SK-N-MC (cell line): ENCODE results near the gene ALDH1L2.

Source experiments
- EZH2 ChIP-seq: fragments of 200-600 bp; sonication (generic); IDR thresholded peaks from one replicate; pipeline ENCODE4 v1.6.1; 2017; ENCODE audit warnings: antibody characterized with exemption
- FOXP2 ChIP-seq: optimal IDR thresholded peaks from 2 replicates; pipeline ENCODE3; 2011; ENCODE audit warnings: mild to moderate bottlenecking, moderate library complexity; ENCODE audit not compliant: insufficient read depth; ENCODE audit errors: extremely low read length, control extremely low read depth
- POLR2AphosphoS5 ChIP-seq: IDR thresholded peaks from 2 replicates; pipeline ENCODE4 v1.6.1; 2012; ENCODE audit warnings: mild to moderate bottlenecking, low read depth, low read length, borderline replicate concordance

GRCh38 chr12:105092336-105092735 is 8.1 kb upstream of the ALDH1L2 start:
- TF ChIP-seq POLR2AphosphoS5 (no peak), EZH2 (no peak), FOXP2 (no peak)
